PC-3 (cell line): ENCODE measurements around the gene EED. TPM values are rescaled to one million over a fixed set of nuclear protein-coding genes. Genes with fewer than 3 reads are reported as not detected.

Experiments used
- ATAC-seq: fragments of 200-7000 bp; cut with Tn5 transposase; 2 replicates; pipeline ENCODE4 v1.9.1; 2020; ENCODE audit warnings: mild to moderate bottlenecking, moderate library complexity
- BruUV-seq: library from RNA; stranded (reverse); fragments of 400-500 nt; replicated peaks from 2 replicates; lab custom pipeline; 2021; lab: Mats Ljungman, UMichigan
- CTCF ChIA-PET: fragments of 300-600 bp; sonication (Branson Sonifier 250); formaldehyde crosslinking; loops from one replicate; lab custom pipeline; 2022; ENCODE audit warnings: antibody characterized with exemption; lab: Charles Lee
- POLR2A ChIA-PET: fragments of 300-600 bp; sonication (Branson Sonifier 250); formaldehyde crosslinking; loops from one replicate; lab custom pipeline; 2022; ENCODE audit warnings: antibody characterized with exemption; ENCODE audit not compliant: unreplicated experiment; lab: Charles Lee
- DNase-seq: peaks from one replicate; pipeline ENCODE4 v3.0.0-alpha.2; 2015
- H2AFZ ChIP-seq: fragments of 300-600 bp; sonication (generic); 2 replicates; pipeline ENCODE4 v1.6.0; 2016; ENCODE audit warnings: antibody characterized with exemption, low read length
- H3F3A ChIP-seq: fragments of 300-600 bp; sonication (generic); one replicate; pipeline ENCODE4 v1.6.0; 2017; ENCODE audit warnings: antibody characterized with exemption, low read length, control low read depth, mild to moderate bottlenecking; ENCODE audit not compliant: unreplicated experiment
- H3K27ac ChIP-seq: fragments of 300-600 bp; sonication (generic); 2 replicates; pipeline ENCODE4 v1.5.1; 2016; ENCODE audit warnings: mild to moderate bottlenecking, low read length
- H3K27me3 ChIP-seq: fragments of 300-600 bp; sonication (generic); 2 replicates; pipeline ENCODE4 v1.6.1; 2016; ENCODE audit warnings: low read length, mixed read lengths
- H3K36me3 ChIP-seq: fragments of 300-600 bp; sonication (generic); 2 replicates; pipeline ENCODE4 v1.6.1; 2016; ENCODE audit warnings: low read depth, mixed run types, low read length, mixed read lengths
- H3K4me1 ChIP-seq: fragments of 300-600 bp; sonication (generic); 2 replicates; pipeline ENCODE4 v1.5.1; 2016; ENCODE audit warnings: low read length; ENCODE audit not compliant: insufficient read depth
- H3K4me2 ChIP-seq: fragments of 300-600 bp; sonication (generic); 2 replicates; pipeline ENCODE4 v1.6.0; 2016; ENCODE audit warnings: low read length
- H3K4me3 ChIP-seq: fragments of 300-600 bp; sonication (generic); 2 replicates; pipeline ENCODE4 v1.5.1; 2016; ENCODE audit warnings: mild to moderate bottlenecking, low read length, mixed read lengths
- H3K79me2 ChIP-seq: fragments of 300-600 bp; sonication (generic); 2 replicates; pipeline ENCODE4 v1.6.1; 2017; ENCODE audit warnings: low read length, mixed read lengths
- H3K9ac ChIP-seq: fragments of 300-600 bp; sonication (generic); 2 replicates; pipeline ENCODE4 v1.6.0; 2016; ENCODE audit warnings: mild to moderate bottlenecking, low read length
- H3K9me2 ChIP-seq: fragments of 300-600 bp; sonication (generic); replicated peaks from 2 replicates; pipeline ENCODE4 v1.6.1; 2016; ENCODE audit warnings: mixed run types, low read length, mixed read lengths
- H3K9me3 ChIP-seq: fragments of 300-600 bp; sonication (generic); 2 replicates; pipeline ENCODE4 v1.6.1; 2016; ENCODE audit warnings: low read length, mixed read lengths
- H4K20me1 ChIP-seq: fragments of 300-600 bp; sonication (generic); 2 replicates; pipeline ENCODE4 v1.6.1; 2016; ENCODE audit warnings: low read length, mixed read lengths
- CTCF ChIP-seq: fragments of 300-600 bp; sonication (generic); conservative IDR thresholded peaks from 2 replicates; pipeline ENCODE4 v1.5.1; 2017; ENCODE audit warnings: antibody characterized with exemption, low read depth, mild to moderate bottlenecking, low read length
- EZH2 ChIP-seq: fragments of 300-600 bp; sonication (generic); IDR thresholded peaks from one replicate; pipeline ENCODE4 v1.6.1; 2017; ENCODE audit warnings: antibody characterized with exemption, mild to moderate bottlenecking, low read length; ENCODE audit not compliant: unreplicated experiment
- EZH2phosphoT487 ChIP-seq: fragments of 300-600 bp; sonication (generic); IDR thresholded peaks from 2 replicates; pipeline ENCODE4 v1.6.1; 2018; ENCODE audit warnings: mild to moderate bottlenecking, antibody characterized with exemption, low read length, borderline replicate concordance
- intact Hi-C: fragments of 100-400 bp; cut with micrococcal nuclease; formaldehyde crosslinking; loops from 2 replicates; pipeline ENCODE4 v1.9.0; 2023
- total RNA-seq: library from RNA; depleted of rRNA; stranded (reverse); fragments of >200 nt; gene quantifications from 2 replicates; pipeline ENCODE4 v1.2.3, GENCODE V29; 2014

EED gene
- total RNA-seq, 1 experiment from 2014 or later, result 17.6 TPM

GRCh38 chr11:86218125-86219084 is 26.1 kb upstream of the EED start:
- Histone ChIP-seq H2AFZ (peak overlapping the region; percentile 97), H3K36me3 (no peaks in the 10 kb centered on the region), H4K20me1 (no peaks in the 10 kb centered on the region), H3K4me1 (no peaks in the 10 kb centered on the region), H3K9me3 (no peaks in the 10 kb centered on the region), H3K4me3 (peak overlapping the region; percentile 56), H3F3A (no peaks in the 10 kb centered on the region), H3K9me2 (no peaks in the 10 kb centered on the region), H3K79me2 (no peaks in the 10 kb centered on the region), H3K4me2 (peak overlapping the region; percentile 80), H3K27ac (no peak overlapping the region), H3K27me3 (no peaks in the 10 kb centered on the region), H3K9ac (no peak overlapping the region)
- TF ChIP-seq EZH2phosphoT487, result no peak
- peak; percentile 79 for TF ChIP-seq CTCF
- BruUV-seq, result no TSS peak
- ChIA-PET POLR2A (no interaction called here), CTCF (interaction anchor here (0.6 to 0.7 kb wide), 3 partner anchors 66 to 219 kb away, joined by 3 to 4 read pairs (median 3); partner anchors contain the start of gene PICALM)
- ATAC-seq (peak; percentile 71), DNase-seq (peak; percentile 80)
- intact Hi-C loops, result loop anchor here (5.0 kb wide), 1 partner anchor 176 kb away; no protein-coding TSS in a partner anchor

- Histone ChIP-seq H3K9me3 (no peaks in the 10 kb centered on the region), H3K4me3 (no peak overlapping the region), H3K27me3 (no peaks in the 10 kb centered on the region), H3K4me2 (no peak overlapping the region), H3F3A (no peaks in the 10 kb centered on the region), H3K9me2 (no peaks in the 10 kb centered on the region), H3K79me2 (no peaks in the 10 kb centered on the region), H3K4me1 (no peaks in the 10 kb centered on the region), H3K27ac (no peak overlapping the region), H3K9ac (no peak overlapping the region), H2AFZ (peak overlapping the region; percentile 97; the same call in 1 of the 2 replicates), H3K36me3 (no peaks in the 10 kb centered on the region), H4K20me1 (no peaks in the 10 kb centered on the region)
- ATAC-seq (no peak), DNase-seq (no peak)
- intact Hi-C loops, result loop anchor here (5.0 kb wide), 1 partner anchor 177 kb away; no protein-coding TSS in a partner anchor
- BruUV-seq, result no TSS peak
- ChIA-PET POLR2A (no interaction called here), CTCF (no interaction called here)
- no peak for TF ChIP-seq EZH2phosphoT487
- no peak for TF ChIP-seq CTCF
- TF ChIP-seq EZH2, result no peak
Measured at GRCh38 chr11:86219311-86220193, 25.0 kb upstream of the EED start.
